HG03064 (cell line): ENCODE measurements around the gene ROR2.

Experiments
- ATAC-seq: cut with Tn5 transposase; IDR thresholded peaks from one replicate; pipeline ENCODE4 v1.9.1; 2021; ENCODE audit warnings: low read depth; ENCODE audit not compliant: unreplicated experiment

The ROR2 gene

GRCh38 chr9:91824151-91824550 lies 125.9 kb downstream of the ROR2 start:
- ATAC-seq, result no peak

- ATAC-seq, result no peak
Observed at GRCh38 chr9:91820949-91821880, 128.8 kb downstream of the ROR2 start.

- ATAC-seq, result no peak
Observed at GRCh38 chr9:91820126-91820750, 129.8 kb downstream of the ROR2 start.

GRCh38 chr9:91818647-91819403 lies 131.2 kb downstream of the ROR2 start:
- ATAC-seq, result no peak

GRCh38 chr9:91818225-91818585 lies 131.8 kb downstream of the ROR2 start:
- ATAC-seq, result no peak

- no peak for ATAC-seq
Observed at GRCh38 chr9:91817493-91818224, 132.4 kb downstream of the ROR2 start.

- no peak for ATAC-seq
Observed at GRCh38 chr9:91817106-91817492, 132.9 kb downstream of the ROR2 start.

GRCh38 chr9:91816356-91816755 lies 133.7 kb downstream of the ROR2 start:
- ATAC-seq, result no peak

- no peak for ATAC-seq
Observed at GRCh38 chr9:91815896-91816295, 134.1 kb downstream of the ROR2 start.

- no peak for ATAC-seq
Observed at GRCh38 chr9:91814753-91815152, 135.3 kb downstream of the ROR2 start.

GRCh38 chr9:91814201-91814600 lies 135.8 kb downstream of the ROR2 start:
- no peak for ATAC-seq

GRCh38 chr9:91813176-91813795 lies 136.7 kb downstream of the ROR2 start:
- no peak for ATAC-seq

- ATAC-seq, result no peak
Observed at GRCh38 chr9:91812191-91812590, 137.8 kb downstream of the ROR2 start.

GRCh38 chr9:91811024-91811909 lies 138.8 kb downstream of the ROR2 start:
- no peak for ATAC-seq

GRCh38 chr9:91810286-91810905 lies 139.6 kb downstream of the ROR2 start:
- no peak for ATAC-seq

GRCh38 chr9:91809581-91810285 lies 140.3 kb downstream of the ROR2 start:
- no peak for ATAC-seq

GRCh38 chr9:91807643-91808246 lies 142.3 kb downstream of the ROR2 start:
- ATAC-seq, result no peak

GRCh38 chr9:91805031-91805430 lies 145.0 kb downstream of the ROR2 start:
- ATAC-seq, result no peak
